ENCODE measurements around the gene S100A16. TPM values are rescaled to one million over a fixed set of nuclear protein-coding genes. Genes with fewer than 3 reads are reported as not detected.
"Not testable (repeated sequence)": the region's sequence is repeated elsewhere in the genome, so short reads cannot be mapped to it uniquely, and the experiment has no call there.

S100A16 gene
- total RNA-seq, 5 donors from 2014 or later (not counting 1 experiment from before 2014, with no cell fraction given): 0.53 to 1.0 (median 0.82) TPM; not detected in 2

- no peaks in the 10 kb centered on the region for H3K9me3 ChIP-seq
- peaks cover 0 to 17% of the 10 kb centered on the region in 2 experiments for H3K27me3 ChIP-seq (replicated peaks in 1 of 2; ENCODE audit: control insufficient read depth in 2 of 2, extremely low read depth in 1 of 2, insufficient read depth in 2 of 2, low read length in 1 of 2)
- CTCF ChIA-PET: no interaction called here
- H3K4me1 ChIP-seq (ENCODE audit: control insufficient read depth in 1 of 2, extremely low read depth in 1 of 2, insufficient read depth in 2 of 2, low read length in 2 of 2): no peaks in the 10 kb centered on the region
- DNase-seq (no peak), ATAC-seq (replicated peaks in 1 of 4) (no peak)
- Mint-ChIP-seq H3K27me3 (peaks cover 9 to 16% of the 10 kb centered on the region in 2 donors), H3K4me1 (no peaks in the 10 kb centered on the region), H3K4me3 (no peak overlapping the region), H3K27ac (no peak overlapping the region), H3K9me3 (no peaks in the 10 kb centered on the region), H3K36me3 (no peaks in the 10 kb centered on the region)
- no peak overlapping the region for H3K27ac ChIP-seq (ENCODE audit: low read length)
- no peak overlapping the region for H3K4me3 ChIP-seq (ENCODE audit: control insufficient read depth in 1 of 2, extremely low read depth in 1 of 2, low read length in 1 of 2)
- POLR2A ChIA-PET: interaction anchor here in 1 of 2 donors (0.7 kb wide), 1 partner anchor 10 kb away, joined by 3 read pairs; no protein-coding TSS in a partner anchor
- no peaks in the 10 kb centered on the region for H3K36me3 ChIP-seq (ENCODE audit: control insufficient read depth in 2 of 2, extremely low read depth in 1 of 2, insufficient read depth in 1 of 2, low read length in 1 of 2)
- WGBS (ENCODE audit: insufficient coverage): 83% methylated on average over 1 of the region's 2 CpGs
Observed at GRCh38 chr1:153583976-153584375, 29.0 kb downstream of the S100A16 start.

- H3K27ac Mint-ChIP-seq; H3K9me3 ChIP-seq; H3K27ac ChIP-seq (ENCODE audit: low read length); DNase-seq; ATAC-seq (replicated peaks in 1 of 4); H3K4me1 Mint-ChIP-seq; H3K4me3 Mint-ChIP-seq; CTCF ChIA-PET; H3K36me3 ChIP-seq (ENCODE audit: control insufficient read depth in 2 of 2, extremely low read depth in 1 of 2, insufficient read depth in 1 of 2, low read length in 1 of 2); H3K36me3 Mint-ChIP-seq; H3K4me1 ChIP-seq (ENCODE audit: control insufficient read depth in 1 of 2, extremely low read depth in 1 of 2, insufficient read depth in 2 of 2, low read length in 2 of 2); H3K9me3 Mint-ChIP-seq; H3K4me3 ChIP-seq (ENCODE audit: control insufficient read depth in 1 of 2, extremely low read depth in 1 of 2, low read length in 1 of 2): not testable (repeated sequence)
- peaks cover 13 to 21% of the 10 kb centered on the region in 2 donors for H3K27me3 Mint-ChIP-seq
- no CpG with 5 or more reads among the region's 3 CpGs for WGBS (ENCODE audit: insufficient coverage)
- peaks cover 0 to 17% of the 10 kb centered on the region in 2 experiments for H3K27me3 ChIP-seq (replicated peaks in 1 of 2; ENCODE audit: control insufficient read depth in 2 of 2, extremely low read depth in 1 of 2, insufficient read depth in 2 of 2, low read length in 1 of 2)
- POLR2A ChIA-PET: interaction anchor here in 1 of 2 donors (0.7 kb wide), 1 partner anchor 10 kb away, joined by 3 read pairs; no protein-coding TSS in a partner anchor
Observed at GRCh38 chr1:153583514-153583913, 29.4 kb downstream of the S100A16 start.

GRCh38 chr1:153582836-153583235, 30.1 kb downstream of the S100A16 start:
- H3K4me1 ChIP-seq (ENCODE audit: control insufficient read depth in 1 of 2, extremely low read depth in 1 of 2, insufficient read depth in 2 of 2, low read length in 2 of 2); H3K27ac Mint-ChIP-seq; DNase-seq; H3K9me3 Mint-ChIP-seq; H3K36me3 Mint-ChIP-seq; H3K9me3 ChIP-seq; H3K27ac ChIP-seq (ENCODE audit: low read length); ATAC-seq (replicated peaks in 1 of 4); H3K4me3 Mint-ChIP-seq; CTCF ChIA-PET; POLR2A ChIA-PET; H3K4me3 ChIP-seq (ENCODE audit: control insufficient read depth in 1 of 2, extremely low read depth in 1 of 2, low read length in 1 of 2); H3K36me3 ChIP-seq (ENCODE audit: control insufficient read depth in 2 of 2, extremely low read depth in 1 of 2, insufficient read depth in 1 of 2, low read length in 1 of 2); H3K4me1 Mint-ChIP-seq: not testable (repeated sequence)
- H3K27me3 Mint-ChIP-seq: peaks cover 20 to 28% of the 10 kb centered on the region in 2 donors
- peaks cover 0 to 21% of the 10 kb centered on the region in 2 experiments for H3K27me3 ChIP-seq (replicated peaks in 1 of 2; ENCODE audit: control insufficient read depth in 2 of 2, extremely low read depth in 1 of 2, insufficient read depth in 2 of 2, low read length in 1 of 2)
- WGBS (ENCODE audit: insufficient coverage): 92% methylated on average over 12 of the region's 34 CpGs

- no peaks in the 10 kb centered on the region for H3K4me1 ChIP-seq (ENCODE audit: control insufficient read depth in 1 of 2, extremely low read depth in 1 of 2, insufficient read depth in 2 of 2, low read length in 2 of 2)
- H3K27ac ChIP-seq (ENCODE audit: low read length): no peak overlapping the region
- DNase-seq: no peak
- no peak for ATAC-seq (replicated peaks in 1 of 4)
- H3K9me3 Mint-ChIP-seq: no peaks in the 10 kb centered on the region
- WGBS (ENCODE audit: insufficient coverage): 57% methylated on average over 3 of the region's 3 CpGs
- no peaks in the 10 kb centered on the region for H3K36me3 ChIP-seq (ENCODE audit: control insufficient read depth in 2 of 2, extremely low read depth in 1 of 2, insufficient read depth in 1 of 2, low read length in 1 of 2)
- no peaks in the 10 kb centered on the region for H3K36me3 Mint-ChIP-seq
- CTCF ChIA-PET: no interaction called here
- no peak overlapping the region for H3K4me3 ChIP-seq (ENCODE audit: control insufficient read depth in 1 of 2, extremely low read depth in 1 of 2, low read length in 1 of 2)
- peaks cover 0 to 28% of the 10 kb centered on the region in 2 experiments for H3K27me3 ChIP-seq (replicated peaks in 1 of 2; ENCODE audit: control insufficient read depth in 2 of 2, extremely low read depth in 1 of 2, insufficient read depth in 2 of 2, low read length in 1 of 2)
- no peaks in the 10 kb centered on the region for H3K4me1 Mint-ChIP-seq
- POLR2A ChIA-PET: interaction anchor here in 1 of 2 donors (0.6 kb wide), 1 partner anchor 265 kb away, joined by 13 read pairs; no protein-coding TSS in a partner anchor
- no peak overlapping the region for H3K27ac Mint-ChIP-seq
- no peaks in the 10 kb centered on the region for H3K9me3 ChIP-seq
- H3K27me3 Mint-ChIP-seq: peaks cover 21 to 30% of the 10 kb centered on the region in 2 donors
- no peak overlapping the region for H3K4me3 Mint-ChIP-seq
Observed at GRCh38 chr1:153578936-153579335, 34.0 kb downstream of the S100A16 start.

- Histone ChIP-seq H3K27me3 (replicated peaks in 1 of 2; ENCODE audit: control insufficient read depth in 2 of 2, extremely low read depth in 1 of 2, insufficient read depth in 2 of 2, low read length in 1 of 2) (peaks cover 0 to 28% of the 10 kb centered on the region in 2 experiments), H3K27ac (ENCODE audit: low read length) (no peak overlapping the region), H3K4me1 (ENCODE audit: control insufficient read depth in 1 of 2, extremely low read depth in 1 of 2, insufficient read depth in 2 of 2, low read length in 2 of 2) (no peaks in the 10 kb centered on the region), H3K36me3 (ENCODE audit: control insufficient read depth in 2 of 2, extremely low read depth in 1 of 2, insufficient read depth in 1 of 2, low read length in 1 of 2) (no peaks in the 10 kb centered on the region), H3K4me3 (ENCODE audit: control insufficient read depth in 1 of 2, extremely low read depth in 1 of 2, low read length in 1 of 2) (no peak overlapping the region), H3K9me3 (no peaks in the 10 kb centered on the region)
- Mint-ChIP-seq H3K4me1 (no peaks in the 10 kb centered on the region), H3K9me3 (no peaks in the 10 kb centered on the region), H3K4me3 (no peak overlapping the region), H3K27me3 (peaks cover 21 to 29% of the 10 kb centered on the region in 2 donors), H3K27ac (no peak overlapping the region), H3K36me3 (no peaks in the 10 kb centered on the region)
- no peak for ATAC-seq (replicated peaks in 1 of 4)
- no peak for DNase-seq
- POLR2A ChIA-PET: interaction anchor here in 1 of 2 donors (0.6 kb wide), 1 partner anchor 265 kb away, joined by 13 read pairs; no protein-coding TSS in a partner anchor
- CTCF ChIA-PET: no interaction called here
Observed at GRCh38 chr1:153578490-153578889, 34.4 kb downstream of the S100A16 start.

GRCh38 chr1:153577624-153578051, 35.3 kb downstream of the S100A16 start:
- WGBS (ENCODE audit: insufficient coverage): 60% methylated on average over 9 of the region's 9 CpGs
- Mint-ChIP-seq H3K4me1 (peaks cover 0 to 7% (median 5%) of the 10 kb centered on the region in 3 donors), H3K9me3 (no peaks in the 10 kb centered on the region), H3K4me3 (no peak overlapping the region), H3K36me3 (no peaks in the 10 kb centered on the region), H3K27me3 (peaks cover 21 to 29% of the 10 kb centered on the region in 2 donors), H3K27ac (no peak overlapping the region)
- Histone ChIP-seq H3K4me1 (ENCODE audit: control insufficient read depth in 1 of 2, extremely low read depth in 1 of 2, insufficient read depth in 2 of 2, low read length in 2 of 2) (no peaks in the 10 kb centered on the region), H3K9me3 (no peaks in the 10 kb centered on the region), H3K27ac (ENCODE audit: low read length) (no peak overlapping the region), H3K36me3 (ENCODE audit: control insufficient read depth in 2 of 2, extremely low read depth in 1 of 2, insufficient read depth in 1 of 2, low read length in 1 of 2) (no peaks in the 10 kb centered on the region), H3K4me3 (ENCODE audit: control insufficient read depth in 1 of 2, extremely low read depth in 1 of 2, low read length in 1 of 2) (no peak overlapping the region), H3K27me3 (replicated peaks in 1 of 2; ENCODE audit: control insufficient read depth in 2 of 2, extremely low read depth in 1 of 2, insufficient read depth in 2 of 2, low read length in 1 of 2) (peaks cover 0 to 28% of the 10 kb centered on the region in 2 experiments)
- ChIA-PET CTCF (interaction anchor here in 1 of 2 donors (0.7 kb wide), 1 partner anchor 21 kb away, joined by 3 read pairs; no protein-coding TSS in a partner anchor), POLR2A (no interaction called here)
- no peak for ATAC-seq (replicated peaks in 1 of 4)
- DNase-seq: no peak

Data from T-cell (primary cell).